ENCODE results near the gene REELD1. TPM values are rescaled to one million over a fixed set of nuclear protein-coding genes. Genes with fewer than 3 reads are reported as not detected.

The REELD1 gene
- total and polyA plus RNA-seq, 2 donors from 2014 or later: 0.58 to 0.66 TPM

DNA sequence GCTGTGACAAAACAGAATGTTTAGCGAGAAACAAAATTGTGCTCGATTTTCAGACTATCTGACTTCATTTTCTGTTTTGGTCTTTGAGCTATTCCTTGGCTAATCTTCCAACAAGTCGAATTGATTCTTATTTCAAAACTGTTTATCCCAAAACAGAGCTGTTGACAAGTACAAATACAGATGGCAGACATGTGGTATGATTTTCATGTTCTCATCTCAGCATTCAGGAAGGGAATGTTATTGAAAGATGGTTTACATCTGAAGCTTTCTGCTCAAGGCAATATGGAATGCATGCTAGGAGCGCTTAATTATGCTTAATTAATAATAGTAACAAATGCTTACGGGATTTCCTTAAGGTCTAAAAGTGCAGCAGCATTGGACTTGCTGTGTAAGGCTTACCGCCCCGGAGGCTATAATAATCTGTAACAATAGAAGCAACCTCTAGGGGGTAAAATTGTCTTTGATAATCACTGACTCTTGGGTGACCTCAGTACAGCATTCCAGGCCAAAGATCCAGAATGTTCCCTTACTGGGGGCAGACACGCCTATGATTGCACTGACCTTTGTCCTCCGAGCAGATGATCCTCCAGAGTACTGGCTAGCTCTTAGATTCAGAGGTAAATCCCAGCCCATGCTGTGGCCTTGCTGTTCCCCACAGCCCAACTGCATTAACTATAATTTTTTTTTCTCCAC lies 22.4 kb upstream of the REELD1 start:
- Histone ChIP-seq H3K4me1 (ENCODE audit: control insufficient read depth in 2 of 3, insufficient read depth in 2 of 3, low read depth in 1 of 3, low read length in 3 of 3) (no peaks in the 10 kb centered on the region), H3K27ac (ENCODE audit: low read depth in 2 of 2, low read length in 2 of 2) (no peak overlapping the region), H3K9ac (ENCODE audit: low read length in 3 of 3) (no peak overlapping the region), H3K36me3 (ENCODE audit: control insufficient read depth in 2 of 3, insufficient read depth in 3 of 3, low read length in 3 of 3) (peaks cover 5 to 15% (median 9%) of the 10 kb centered on the region in 3 donors), H3K4me3 (ENCODE audit: low read length in 3 of 3) (no peak overlapping the region), H3K27me3 (ENCODE audit: control insufficient read depth, insufficient read depth, low read length) (no peaks in the 10 kb centered on the region), H3K9me3 (ENCODE audit: control insufficient read depth in 2 of 3, insufficient read depth in 1 of 3, low read length in 3 of 3) (no peaks in the 10 kb centered on the region)
- FAIRE-seq (no peak), DNase-seq (no peak)
- intact Hi-C loops (cut with DNase I): no loop called here
- TF ChIP-seq, protein P1, sequence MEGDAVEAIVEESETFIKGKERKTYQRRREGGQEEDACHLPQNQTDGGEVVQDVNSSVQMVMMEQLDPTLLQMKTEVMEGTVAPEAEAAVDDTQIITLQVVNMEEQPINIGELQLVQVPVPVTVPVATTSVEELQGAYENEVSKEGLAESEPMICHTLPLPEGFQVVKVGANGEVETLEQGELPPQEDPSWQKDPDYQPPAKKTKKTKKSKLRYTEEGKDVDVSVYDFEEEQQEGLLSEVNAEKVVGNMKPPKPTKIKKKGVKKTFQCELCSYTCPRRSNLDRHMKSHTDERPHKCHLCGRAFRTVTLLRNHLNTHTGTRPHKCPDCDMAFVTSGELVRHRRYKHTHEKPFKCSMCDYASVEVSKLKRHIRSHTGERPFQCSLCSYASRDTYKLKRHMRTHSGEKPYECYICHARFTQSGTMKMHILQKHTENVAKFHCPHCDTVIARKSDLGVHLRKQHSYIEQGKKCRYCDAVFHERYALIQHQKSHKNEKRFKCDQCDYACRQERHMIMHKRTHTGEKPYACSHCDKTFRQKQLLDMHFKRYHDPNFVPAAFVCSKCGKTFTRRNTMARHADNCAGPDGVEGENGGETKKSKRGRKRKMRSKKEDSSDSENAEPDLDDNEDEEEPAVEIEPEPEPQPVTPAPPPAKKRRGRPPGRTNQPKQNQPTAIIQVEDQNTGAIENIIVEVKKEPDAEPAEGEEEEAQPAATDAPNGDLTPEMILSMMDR (IDR thresholded peaks at IDR 0.05; ENCODE audit: borderline replicate concordance, extremely low read depth, insufficient read depth): peak; percentile 15

DNA sequence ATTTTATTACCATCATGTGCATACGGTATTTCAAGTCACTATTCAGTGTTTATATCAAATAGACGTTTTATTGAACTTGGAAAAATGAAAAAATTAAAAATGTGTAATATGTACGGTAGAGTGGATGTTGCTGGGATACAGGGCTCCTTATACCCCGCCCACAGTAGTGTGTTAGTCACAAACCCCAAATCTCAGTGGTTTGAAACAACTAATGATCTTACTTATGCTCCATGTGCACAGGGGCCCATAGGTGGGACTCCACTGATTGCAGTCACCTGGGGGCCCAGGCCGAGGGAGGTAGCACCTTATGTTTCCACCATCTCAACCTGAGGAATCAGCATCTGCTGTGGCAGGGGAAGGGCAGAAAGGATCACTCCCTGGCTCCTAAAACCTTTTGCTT lies 20.7 kb upstream of the REELD1 start:
- H3K27ac ChIP-seq (ENCODE audit: low read depth in 2 of 2, low read length in 2 of 2): no peak overlapping the region
- no peaks in the 10 kb centered on the region for H3K9me3 ChIP-seq (ENCODE audit: control insufficient read depth in 2 of 3, insufficient read depth in 1 of 3, low read length in 3 of 3)
- TF ChIP-seq, protein P1 (IDR thresholded peaks at IDR 0.05; ENCODE audit: borderline replicate concordance, extremely low read depth, insufficient read depth): no peak
- DNase-seq (no peak), FAIRE-seq (no peak)
- intact Hi-C loops (cut with DNase I): no loop called here
- no peaks in the 10 kb centered on the region for H3K27me3 ChIP-seq (ENCODE audit: control insufficient read depth, insufficient read depth, low read length)
- H3K4me1 ChIP-seq (ENCODE audit: control insufficient read depth in 2 of 3, insufficient read depth in 2 of 3, low read depth in 1 of 3, low read length in 3 of 3): no peaks in the 10 kb centered on the region
- no peak overlapping the region for H3K4me3 ChIP-seq (ENCODE audit: low read length in 3 of 3)
- peaks cover 0 to 15% (median 2%) of the 10 kb centered on the region in 3 donors for H3K36me3 ChIP-seq (ENCODE audit: control insufficient read depth in 2 of 3, insufficient read depth in 3 of 3, low read length in 3 of 3)
- no peak overlapping the region for H3K9ac ChIP-seq (ENCODE audit: low read length in 3 of 3)

DNA sequence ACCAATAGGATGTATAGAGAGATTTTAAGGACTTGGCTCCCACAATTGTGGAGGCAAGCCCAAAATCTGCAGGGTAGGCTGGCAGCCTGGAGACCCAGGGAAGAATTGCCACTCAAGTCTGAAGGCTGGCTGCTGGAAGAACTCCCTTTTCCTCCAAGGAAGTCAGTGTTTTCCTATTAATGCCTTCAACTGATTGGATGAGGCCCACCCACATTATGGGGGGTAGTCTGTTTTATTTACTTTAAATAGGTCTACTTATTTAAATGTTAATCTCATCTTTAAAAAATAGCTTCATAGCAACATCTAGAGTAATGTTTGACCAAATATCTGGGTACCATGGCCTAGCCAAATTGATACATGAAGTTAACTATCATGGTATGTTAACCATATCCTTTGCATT lies 20.1 kb upstream of the REELD1 start:
- H3K9me3 ChIP-seq (ENCODE audit: control insufficient read depth in 2 of 3, insufficient read depth in 1 of 3, low read length in 3 of 3): no peaks in the 10 kb centered on the region
- no peak overlapping the region for H3K27ac ChIP-seq (ENCODE audit: low read depth in 2 of 2, low read length in 2 of 2)
- H3K27me3 ChIP-seq (ENCODE audit: control insufficient read depth, insufficient read depth, low read length): no peaks in the 10 kb centered on the region
- H3K4me1 ChIP-seq (ENCODE audit: control insufficient read depth in 2 of 3, insufficient read depth in 2 of 3, low read depth in 1 of 3, low read length in 3 of 3): no peaks in the 10 kb centered on the region
- no peak overlapping the region for H3K9ac ChIP-seq (ENCODE audit: low read length in 3 of 3)
- TF ChIP-seq, protein P1 (IDR thresholded peaks at IDR 0.05; ENCODE audit: borderline replicate concordance, extremely low read depth, insufficient read depth): no peak
- DNase-seq (no peak), FAIRE-seq (no peak)
- no peak overlapping the region for H3K4me3 ChIP-seq (ENCODE audit: low read length in 3 of 3)
- peaks cover 0 to 15% (median 2%) of the 10 kb centered on the region in 3 donors for H3K36me3 ChIP-seq (ENCODE audit: control insufficient read depth in 2 of 3, insufficient read depth in 3 of 3, low read length in 3 of 3)
- intact Hi-C loops (cut with DNase I): no loop called here
